ENCODE results near the gene EGR4.

EGR4 gene

GRCh38 chr2:73300926-73301325 lies 7.6 kb upstream of the EGR4 start:
- H3K27me3 ChIP-seq, result peaks cover under 1% of the 10 kb centered on the region; the same call in 1 of the 2 replicates
- H3K4me3 ChIP-seq (ENCODE audit: low read depth, low read length), result no peak overlapping the region
- no peaks in the 10 kb centered on the region for H3K9me3 ChIP-seq
- no peak for DNase-seq
- no peaks in the 10 kb centered on the region for H3K4me1 ChIP-seq
- H3K36me3 ChIP-seq, result no peaks in the 10 kb centered on the region
- no peak for TF ChIP-seq CTCF (IDR thresholded peaks at IDR 0.05; ENCODE audit: low read depth, low read length)

GRCh38 chr2:73297586-73297985 lies 4.2 kb upstream of the EGR4 start:
- H3K27me3 ChIP-seq, result peaks cover 22% of the 10 kb centered on the region
- no peak for DNase-seq

GRCh38 chr2:73297151-73297559 lies 3.8 kb upstream of the EGR4 start:
- H3K9me3 ChIP-seq, result no peaks in the 10 kb centered on the region
- no peak for TF ChIP-seq CTCF (IDR thresholded peaks at IDR 0.05; ENCODE audit: low read depth, low read length)
- peak; percentile 18 for DNase-seq
- H3K27me3 ChIP-seq, result peaks cover 26% of the 10 kb centered on the region
- no peaks in the 10 kb centered on the region for H3K36me3 ChIP-seq
- H3K4me3 ChIP-seq (ENCODE audit: low read depth, low read length), result no peak overlapping the region
- H3K4me1 ChIP-seq, result no peaks in the 10 kb centered on the region

More at GRCh38 chr2:73297586-73297985, 4.2 kb upstream of the EGR4 start:
- H3K36me3 ChIP-seq, result no peaks in the 10 kb centered on the region
- no peaks in the 10 kb centered on the region for H3K9me3 ChIP-seq
- no peak for TF ChIP-seq CTCF (IDR thresholded peaks at IDR 0.05; ENCODE audit: low read depth, low read length)
- H3K4me1 ChIP-seq, result no peaks in the 10 kb centered on the region
- H3K4me3 ChIP-seq (ENCODE audit: low read depth, low read length), result no peak overlapping the region

GRCh38 chr2:73295751-73296400 lies 2.5 kb upstream of the EGR4 start:
- peaks cover 39% of the 10 kb centered on the region for H3K27me3 ChIP-seq
- H3K9me3 ChIP-seq, result no peaks in the 10 kb centered on the region
- DNase-seq, result no peak
- H3K4me3 ChIP-seq (ENCODE audit: low read depth, low read length), result no peak overlapping the region
- H3K36me3 ChIP-seq, result no peaks in the 10 kb centered on the region
- H3K4me1 ChIP-seq, result no peaks in the 10 kb centered on the region
- TF ChIP-seq CTCF (IDR thresholded peaks at IDR 0.05; ENCODE audit: low read depth, low read length), result no peak

- TF ChIP-seq CTCF (IDR thresholded peaks at IDR 0.05; ENCODE audit: low read depth, low read length), result no peak
- no peaks in the 10 kb centered on the region for H3K36me3 ChIP-seq
- DNase-seq, result no peak
- H3K27me3 ChIP-seq, result peaks cover 46% of the 10 kb centered on the region
- H3K4me1 ChIP-seq, result no peaks in the 10 kb centered on the region
- H3K4me3 ChIP-seq (ENCODE audit: low read depth, low read length), result no peak overlapping the region
- no peaks in the 10 kb centered on the region for H3K9me3 ChIP-seq
Measured at GRCh38 chr2:73294239-73294638, 891 bp upstream of the EGR4 start.

GRCh38 chr2:73292906-73293533 lies 328 bp downstream of the EGR4 start:
- no peak for TF ChIP-seq CTCF (IDR thresholded peaks at IDR 0.05; ENCODE audit: low read depth, low read length)
- no peaks in the 10 kb centered on the region for H3K4me1 ChIP-seq
- H3K4me3 ChIP-seq (ENCODE audit: low read depth, low read length), result peak overlapping the region; percentile 49
- H3K9me3 ChIP-seq, result no peaks in the 10 kb centered on the region
- H3K27me3 ChIP-seq, result peaks cover 46% of the 10 kb centered on the region
- H3K36me3 ChIP-seq, result no peaks in the 10 kb centered on the region
- no peak for DNase-seq

Data from BE2C (cell line).